Stimulated activated naive CD4-positive, alpha-beta T cell (primary cell): ENCODE data around the gene BIRC7.
"Not testable (repeated sequence)": the region's sequence is repeated elsewhere in the genome, so short reads cannot be mapped to it uniquely, and the experiment has no call there.

ENCODE experiments used
- DNase-seq, 6 experiments: peaks; one replicate each; lab custom pipeline; 2025; lab: John Stamatoyannopoulos, UW

Gene BIRC7

GRCh38 chr20:63208346-63208909 lies 27.3 kb upstream of the BIRC7 start:
- no peak for DNase-seq

GRCh38 chr20:63210011-63210605 lies 25.6 kb upstream of the BIRC7 start:
- no peak for DNase-seq

GRCh38 chr20:63212393-63212730 lies 23.3 kb upstream of the BIRC7 start:
- no peak for DNase-seq

- DNase-seq: no peak
Measured at GRCh38 chr20:63212792-63213191, 22.9 kb upstream of the BIRC7 start.

GRCh38 chr20:63214514-63214913 lies 21.2 kb upstream of the BIRC7 start:
- DNase-seq: no peak

GRCh38 chr20:63215101-63216040 lies 20.3 kb upstream of the BIRC7 start:
- DNase-seq: no peak

- DNase-seq: peak; percentile 87 to 95 (median 92)
Measured at GRCh38 chr20:63216041-63216848, 19.5 kb upstream of the BIRC7 start, which contains the start of gene YTHDF1. YTHDF1 (minus strand) TSS chr20:63216131; CDS start chr20:63215892, 239 bp downstream.

- DNase-seq: no peak
Measured at GRCh38 chr20:63216849-63217471, 18.7 kb upstream of the BIRC7 start.

- DNase-seq: no peak
Measured at GRCh38 chr20:63217706-63218105, 18.0 kb upstream of the BIRC7 start.

- DNase-seq: no peak
Measured at GRCh38 chr20:63218701-63219446, 16.8 kb upstream of the BIRC7 start.

- no peak for DNase-seq
Measured at GRCh38 chr20:63219447-63219821, 16.3 kb upstream of the BIRC7 start.

- no peak for DNase-seq
Measured at GRCh38 chr20:63219866-63220521, 15.7 kb upstream of the BIRC7 start.

GRCh38 chr20:63220696-63221399 lies 14.9 kb upstream of the BIRC7 start:
- DNase-seq: no peak

GRCh38 chr20:63221400-63222053 lies 14.2 kb upstream of the BIRC7 start:
- not testable (repeated sequence) for DNase-seq

- no peak for DNase-seq
Measured at GRCh38 chr20:63222541-63222940, 13.2 kb upstream of the BIRC7 start.

- DNase-seq: peak in 5 of 6 experiments; percentile 11 to 53 (median 15)
Measured at GRCh38 chr20:63223121-63223825, 12.4 kb upstream of the BIRC7 start.

- DNase-seq: no peak
Measured at GRCh38 chr20:63223826-63224207, 11.9 kb upstream of the BIRC7 start.

GRCh38 chr20:63224412-63225081 lies 11.2 kb upstream of the BIRC7 start:
- no peak for DNase-seq
